MCF 10A (cell line): ENCODE data around the gene PTPN3. TPM values are rescaled to one million over a fixed set of nuclear protein-coding genes. Genes with fewer than 3 reads are reported as not detected.

Experiments used
- BruUV-seq: library from RNA; stranded (reverse); fragments of 400-500 nt; replicated peaks from 2 replicates; lab custom pipeline; 2021; lab: Mats Ljungman, UMichigan
- CTCF ChIA-PET: fragments of 300-600 bp; sonication (Branson Sonifier 250); formaldehyde crosslinking; extraction: SDS; loops from one replicate; lab custom pipeline; 2021; ENCODE audit warnings: antibody characterized with exemption, inconsistent platforms; lab: Yijun Ruan, JAX
- POLR2A ChIA-PET: fragments of 300-600, 350-650 bp; sonication (Branson Sonifier 250); formaldehyde crosslinking; extraction: SDS; loops from one replicate; lab custom pipeline; 2020; ENCODE audit warnings: antibody characterized with exemption, inconsistent platforms; lab: Yijun Ruan, JAX
- DNase-seq: peaks from one replicate; pipeline ENCODE4 v3.0.0-alpha.2; 2018; ENCODE audit not compliant: unreplicated experiment
- H3K27ac Mint-ChIP-seq: one replicate; pipeline ENCODE4 v1.8.0; 2022; ENCODE audit warnings: mild to moderate bottlenecking, low read depth, mixed read lengths; ENCODE audit not compliant: unreplicated experiment
- H3K27me3 Mint-ChIP-seq: one replicate; pipeline ENCODE4 v1.8.0; 2022; ENCODE audit warnings: mixed read lengths; ENCODE audit not compliant: insufficient read depth, unreplicated experiment
- H3K36me3 Mint-ChIP-seq: one replicate; pipeline ENCODE4 v1.8.0; 2022; ENCODE audit warnings: mild to moderate bottlenecking, moderate library complexity, mixed read lengths; ENCODE audit not compliant: insufficient read depth, unreplicated experiment
- H3K4me1 Mint-ChIP-seq: one replicate; pipeline ENCODE4 v1.8.0; 2022; ENCODE audit warnings: mixed read lengths; ENCODE audit not compliant: insufficient read depth, unreplicated experiment
- H3K4me3 Mint-ChIP-seq: one replicate; pipeline ENCODE4 v1.8.0; 2022; ENCODE audit warnings: mild to moderate bottlenecking, moderate library complexity, mixed read lengths; ENCODE audit not compliant: unreplicated experiment
- H3K9me3 Mint-ChIP-seq: one replicate; pipeline ENCODE4 v1.8.0; 2022; ENCODE audit warnings: mixed read lengths; ENCODE audit not compliant: unreplicated experiment
- intact Hi-C: fragments of 100-400 bp; cut with micrococcal nuclease; formaldehyde crosslinking; loops from 2 replicates; pipeline ENCODE4 v1.14.1; 2022
- total RNA-seq: library from RNA; stranded (reverse); gene quantifications from 2 replicates; pipeline ENCODE4 v1.2.3, GENCODE V29; 2022
- TF ChIP-seq, protein P1 (sequence below): fragments of 200-600 bp; IDR thresholded peaks from one replicate; pipeline ENCODE4 v1.8.0; 2022; ENCODE audit warnings: antibody characterized with exemption, mild to moderate bottlenecking; ENCODE audit not compliant: unreplicated experiment

Gene PTPN3
- total RNA-seq, 1 experiment from 2014 or later = 6.9 TPM

DNA sequence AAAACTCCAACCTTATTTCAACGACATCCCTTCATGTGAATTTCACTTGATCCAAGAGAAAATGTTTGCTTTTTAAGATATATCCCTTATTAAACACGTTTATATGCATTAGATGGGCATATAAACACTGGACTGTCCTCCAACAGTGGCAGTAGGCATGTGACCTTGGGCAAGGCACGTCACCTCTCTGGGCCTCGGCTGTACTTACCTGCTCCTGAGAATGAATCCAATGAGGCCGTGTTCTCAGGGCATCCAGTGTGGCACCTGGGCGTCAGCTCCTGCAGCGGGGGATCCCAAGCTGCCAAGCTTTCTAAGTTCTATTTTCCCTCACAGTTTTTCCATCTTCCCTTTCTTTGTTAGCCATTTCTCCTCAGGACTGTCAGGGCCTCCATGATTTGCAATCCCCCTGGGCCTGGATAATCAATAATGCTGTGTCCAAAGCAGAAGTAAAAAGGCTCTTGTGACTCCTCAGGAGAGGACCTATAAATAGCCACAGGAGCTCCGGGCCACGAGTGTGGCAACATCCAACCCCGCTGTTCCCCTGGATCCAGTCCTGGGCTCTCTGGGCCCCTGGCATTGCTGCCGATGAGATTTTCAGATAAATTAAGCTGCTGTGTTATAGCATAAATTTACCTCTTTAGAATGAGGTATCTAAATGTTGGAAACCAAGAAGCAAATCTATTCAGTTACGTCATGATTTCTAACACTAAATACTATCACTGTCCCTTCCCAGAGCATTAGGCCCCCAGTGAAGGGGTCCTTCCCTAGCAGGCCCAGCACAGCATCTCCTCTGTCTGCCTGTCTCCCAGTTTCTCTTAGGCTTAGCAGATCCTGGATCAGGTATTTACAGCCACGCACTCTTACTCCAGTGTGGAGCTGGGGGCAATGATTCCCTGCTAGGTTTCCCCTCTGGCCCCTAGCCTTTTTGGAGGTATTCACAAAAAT, 76.8 kb downstream of the PTPN3 start:
- intact Hi-C loops = no loop called here
- H3K27ac Mint-ChIP-seq = no peak overlapping the region
- POLR2A ChIA-PET = no interaction called here
- no peak overlapping the region for H3K4me3 Mint-ChIP-seq
- DNase-seq = no peak
- no TSS peak for BruUV-seq
- H3K4me1 Mint-ChIP-seq = no peaks in the 10 kb centered on the region
- TF ChIP-seq, protein P1, sequence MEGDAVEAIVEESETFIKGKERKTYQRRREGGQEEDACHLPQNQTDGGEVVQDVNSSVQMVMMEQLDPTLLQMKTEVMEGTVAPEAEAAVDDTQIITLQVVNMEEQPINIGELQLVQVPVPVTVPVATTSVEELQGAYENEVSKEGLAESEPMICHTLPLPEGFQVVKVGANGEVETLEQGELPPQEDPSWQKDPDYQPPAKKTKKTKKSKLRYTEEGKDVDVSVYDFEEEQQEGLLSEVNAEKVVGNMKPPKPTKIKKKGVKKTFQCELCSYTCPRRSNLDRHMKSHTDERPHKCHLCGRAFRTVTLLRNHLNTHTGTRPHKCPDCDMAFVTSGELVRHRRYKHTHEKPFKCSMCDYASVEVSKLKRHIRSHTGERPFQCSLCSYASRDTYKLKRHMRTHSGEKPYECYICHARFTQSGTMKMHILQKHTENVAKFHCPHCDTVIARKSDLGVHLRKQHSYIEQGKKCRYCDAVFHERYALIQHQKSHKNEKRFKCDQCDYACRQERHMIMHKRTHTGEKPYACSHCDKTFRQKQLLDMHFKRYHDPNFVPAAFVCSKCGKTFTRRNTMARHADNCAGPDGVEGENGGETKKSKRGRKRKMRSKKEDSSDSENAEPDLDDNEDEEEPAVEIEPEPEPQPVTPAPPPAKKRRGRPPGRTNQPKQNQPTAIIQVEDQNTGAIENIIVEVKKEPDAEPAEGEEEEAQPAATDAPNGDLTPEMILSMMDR = no peak
- CTCF ChIA-PET = interaction anchor here (0.5 to 3.3 kb wide), 5 partner anchors 10 to 467 kb away, joined by 3 to 15 read pairs (median 5); no protein-coding TSS in a partner anchor
- no peaks in the 10 kb centered on the region for H3K27me3 Mint-ChIP-seq
- no peaks in the 10 kb centered on the region for H3K9me3 Mint-ChIP-seq
- peaks cover 62% of the 10 kb centered on the region for H3K36me3 Mint-ChIP-seq

DNA sequence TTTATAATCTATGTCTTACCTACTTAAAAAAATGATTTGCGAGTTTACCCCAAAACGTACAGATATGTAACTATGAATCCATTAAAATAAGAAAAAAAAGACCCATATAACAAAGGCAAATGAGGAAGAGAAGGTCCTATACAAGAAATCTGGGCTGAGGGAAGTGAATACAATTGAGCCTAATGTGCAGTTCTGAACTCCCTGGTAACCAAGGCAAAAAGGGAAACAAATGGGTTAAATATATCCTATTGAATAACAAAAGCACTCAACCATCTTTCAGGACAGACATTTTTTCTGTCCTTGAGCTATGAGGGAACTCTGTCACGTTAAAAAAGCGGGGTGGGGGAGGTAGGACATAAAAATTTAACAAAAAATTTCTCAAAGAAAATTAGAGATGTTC, 78.6 kb downstream of the PTPN3 start:
- H3K4me1 Mint-ChIP-seq = no peaks in the 10 kb centered on the region
- intact Hi-C loops = no loop called here
- no TSS peak for BruUV-seq
- TF ChIP-seq, protein P1 = no peak
- POLR2A ChIA-PET = no interaction called here
- DNase-seq = no peak
- H3K27ac Mint-ChIP-seq = no peak overlapping the region
- CTCF ChIA-PET = interaction anchor here (0.8 to 1.6 kb wide), 4 partner anchors 9 to 154 kb away, joined by 3 to 4 read pairs (median 3); no protein-coding TSS in a partner anchor
- H3K27me3 Mint-ChIP-seq = no peaks in the 10 kb centered on the region
- no peaks in the 10 kb centered on the region for H3K9me3 Mint-ChIP-seq
- no peak overlapping the region for H3K4me3 Mint-ChIP-seq
- peaks cover 53% of the 10 kb centered on the region for H3K36me3 Mint-ChIP-seq

DNA sequence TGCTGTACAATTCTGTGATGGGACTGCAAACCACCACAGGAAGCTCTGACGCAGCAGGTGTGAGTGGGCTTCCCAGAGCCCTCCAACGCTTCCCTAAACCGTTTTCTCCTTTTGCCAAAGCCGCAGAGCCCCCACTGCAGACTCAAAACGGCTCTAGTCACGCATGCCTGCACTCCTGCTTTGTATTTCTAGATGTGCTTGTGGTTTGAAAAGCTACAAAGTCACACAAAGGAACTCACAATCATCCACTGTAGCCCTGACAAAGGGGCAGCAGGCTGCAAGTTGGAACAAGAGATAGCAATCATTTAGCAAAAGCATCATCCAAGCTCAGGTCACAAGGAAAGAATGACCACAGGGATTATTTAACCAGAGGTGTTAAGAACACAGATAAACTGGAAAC, 79.3 kb downstream of the PTPN3 start:
- Mint-ChIP-seq H3K27me3 (no peaks in the 10 kb centered on the region), H3K4me1 (no peaks in the 10 kb centered on the region), H3K4me3 (no peak overlapping the region), H3K27ac (no peak overlapping the region), H3K36me3 (peaks cover 52% of the 10 kb centered on the region), H3K9me3 (no peaks in the 10 kb centered on the region)
- CTCF ChIA-PET = interaction anchor here (0.5 to 1.6 kb wide), 4 partner anchors 8 to 172 kb away, joined by 3 to 4 read pairs (median 3); no protein-coding TSS in a partner anchor
- TF ChIP-seq, protein P1 = no peak
- BruUV-seq = no TSS peak
- POLR2A ChIA-PET = interaction anchor here (0.5 kb wide), 1 partner anchor 25 kb away, joined by 3 read pairs; no protein-coding TSS in a partner anchor
- DNase-seq = no peak
- intact Hi-C loops = no loop called here
